ENCODE data around the gene KRTAP20-4. TPM values are rescaled to one million over a fixed set of nuclear protein-coding genes. Genes with fewer than 3 reads are reported as not detected.

Gene KRTAP20-4
- total and polyA plus RNA-seq, 9 of the 15 experiments (the other 6 are each of a cell fraction or from before 2014, with no cell fraction given): not detected

DNA sequence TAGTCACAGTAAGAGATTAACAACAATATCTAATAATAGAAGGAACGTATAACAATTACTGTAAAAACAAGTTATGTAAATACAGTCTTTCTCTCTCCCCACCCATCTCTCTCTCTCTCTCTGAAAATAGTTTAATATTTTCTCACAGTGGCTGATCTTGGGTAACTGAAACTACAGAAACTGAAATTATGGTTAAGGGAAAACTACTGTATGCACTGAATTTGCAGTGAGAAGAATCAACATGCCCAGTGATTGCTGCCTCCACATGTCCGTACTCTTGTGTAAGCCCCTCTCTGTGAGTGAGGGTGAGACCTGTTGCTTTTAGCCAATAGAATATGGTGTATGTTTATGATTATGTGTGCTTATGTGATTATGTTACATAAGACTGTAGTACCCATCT is 8.3 kb upstream of the KRTAP20-4 start (continued):
- TF ChIP-seq, protein P1, sequence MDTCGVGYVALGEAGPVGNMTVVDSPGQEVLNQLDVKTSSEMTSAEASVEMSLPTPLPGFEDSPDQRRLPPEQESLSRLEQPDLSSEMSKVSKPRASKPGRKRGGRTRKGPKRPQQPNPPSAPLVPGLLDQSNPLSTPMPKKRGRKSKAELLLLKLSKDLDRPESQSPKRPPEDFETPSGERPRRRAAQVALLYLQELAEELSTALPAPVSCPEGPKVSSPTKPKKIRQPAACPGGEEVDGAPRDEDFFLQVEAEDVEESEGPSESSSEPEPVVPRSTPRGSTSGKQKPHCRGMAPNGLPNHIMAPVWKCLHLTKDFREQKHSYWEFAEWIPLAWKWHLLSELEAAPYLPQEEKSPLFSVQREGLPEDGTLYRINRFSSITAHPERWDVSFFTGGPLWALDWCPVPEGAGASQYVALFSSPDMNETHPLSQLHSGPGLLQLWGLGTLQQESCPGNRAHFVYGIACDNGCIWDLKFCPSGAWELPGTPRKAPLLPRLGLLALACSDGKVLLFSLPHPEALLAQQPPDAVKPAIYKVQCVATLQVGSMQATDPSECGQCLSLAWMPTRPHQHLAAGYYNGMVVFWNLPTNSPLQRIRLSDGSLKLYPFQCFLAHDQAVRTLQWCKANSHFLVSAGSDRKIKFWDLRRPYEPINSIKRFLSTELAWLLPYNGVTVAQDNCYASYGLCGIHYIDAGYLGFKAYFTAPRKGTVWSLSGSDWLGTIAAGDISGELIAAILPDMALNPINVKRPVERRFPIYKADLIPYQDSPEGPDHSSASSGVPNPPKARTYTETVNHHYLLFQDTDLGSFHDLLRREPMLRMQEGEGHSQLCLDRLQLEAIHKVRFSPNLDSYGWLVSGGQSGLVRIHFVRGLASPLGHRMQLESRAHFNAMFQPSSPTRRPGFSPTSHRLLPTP (IDR thresholded peaks at IDR 0.05; ENCODE audit: borderline replicate concordance, extremely low read depth, insufficient read length): no peak
- TF ChIP-seq, protein P2, sequence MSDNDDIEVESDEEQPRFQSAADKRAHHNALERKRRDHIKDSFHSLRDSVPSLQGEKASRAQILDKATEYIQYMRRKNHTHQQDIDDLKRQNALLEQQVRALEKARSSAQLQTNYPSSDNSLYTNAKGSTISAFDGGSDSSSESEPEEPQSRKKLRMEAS (CRISPR knock-in tag; IDR thresholded peaks at IDR 0.05): no peak
- TF ChIP-seq, protein P3, sequence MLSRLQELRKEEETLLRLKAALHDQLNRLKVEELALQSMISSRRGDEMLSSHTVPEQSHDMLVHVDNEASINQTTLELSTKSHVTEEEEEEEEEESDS (CRISPR knock-in tag; IDR thresholded peaks at IDR 0.05): no peak
- no peak for TF ChIP-seq ASH1L (IDR thresholded peaks at IDR 0.05; ENCODE audit: borderline replicate concordance, low read depth, partially characterized antibody)

DNA sequence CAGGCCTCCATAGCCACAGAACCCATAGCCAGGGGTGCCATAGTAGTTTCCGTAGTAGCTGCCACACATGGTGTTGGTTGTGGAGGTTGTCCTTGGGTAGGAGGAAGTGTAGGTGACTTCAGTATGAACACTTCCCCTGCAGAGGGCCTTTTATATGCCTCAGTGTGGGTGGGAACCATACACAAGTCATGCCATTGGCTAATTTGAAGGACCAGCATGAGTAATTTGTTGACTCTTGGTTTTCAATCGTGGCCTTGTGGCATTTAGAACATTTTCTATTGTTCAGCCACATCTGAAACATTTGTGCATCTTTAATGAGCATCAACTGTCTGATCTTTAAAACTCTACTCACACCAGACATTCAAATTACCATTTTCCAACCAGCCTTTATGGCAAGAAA is 6.6 kb upstream of the KRTAP20-4 start, which contains the start of gene KRTAP6-1:
Gene KRTAP6-1 (minus strand): TSS at position 95 of the 400 bp plus-strand sequence. CDS start 26 bp downstream, at position 69.
- Histone ChIP-seq H3K4me1 (replicated peaks in 1 of 2; ENCODE audit: control insufficient read depth in 2 of 2, insufficient read depth in 2 of 2, low read length in 2 of 2) (no peaks in the 10 kb centered on the region), H3K36me3 (ENCODE audit: control insufficient read depth, insufficient read depth, low read length) (no peaks in the 10 kb centered on the region), H3K9me1 (ENCODE audit: control insufficient read depth, insufficient read depth, low read length) (no peaks in the 10 kb centered on the region), H3K4me2 (ENCODE audit: insufficient read depth, low read length) (no peak within 1 kb of the TSS), H3K27ac (ENCODE audit: extremely low read depth, low read depth, low read length) (no peak within 1 kb of the TSS), H2AFZ (ENCODE audit: low read depth, low read length) (no peak within 1 kb of the TSS), H3K4me3 (no peak within 1 kb of the TSS), H3K27me3 (ENCODE audit: control insufficient read depth in 2 of 2, insufficient read depth in 2 of 2, low read length in 2 of 2) (no peaks in the 10 kb centered on the region), H4K20me1 (replicated peaks; ENCODE audit: control insufficient read depth, insufficient read depth, low read length) (no peaks in the 10 kb centered on the region), H3K9me3 (replicated peaks; ENCODE audit: control insufficient read depth, insufficient read depth, low read depth, low read length) (peaks cover 5% of the 10 kb centered on the region; the same call in 1 of the 2 replicates), H3K79me2 (ENCODE audit: control insufficient read depth, insufficient read depth, low read length) (no peaks in the 10 kb centered on the region), H3K9ac (ENCODE audit: insufficient read depth in 1 of 2, low read depth in 2 of 2, low read length in 2 of 2) (no peak within 1 kb of the TSS)
- FAIRE-seq (no peak), ATAC-seq (no peak), DNase-seq (ENCODE audit: extremely low read depth in 1 of 4, low spot score in 3 of 4) (no peak)
- WGBS (ENCODE audit: insufficient coverage, low coverage, missing lambda C conversion rate): 10% methylated on average over 2 of the region's 2 CpGs
- BruUV-seq (replicated peaks): no TSS peak
- POLR2A ChIA-PET: no interaction called here
- in situ Hi-C loops (cut with MboI) (no loop called here), intact Hi-C loops (cut with micrococcal nuclease) (no loop called here)
- CTCF ChIA-PET (ENCODE audit: low intra/inter-chr PET ratio): no interaction called here
- TF ChIP-seq SMAD3 (CRISPR knock-in tag; conservative IDR thresholded peaks at IDR 0.05): no peak
- no peak for TF ChIP-seq SMAD4 (CRISPR knock-in tag; conservative IDR thresholded peaks at IDR 0.05)
- TF ChIP-seq SAFB (IDR thresholded peaks at IDR 0.05; ENCODE audit: borderline replicate concordance, low read depth, low read length): no peak
- TF ChIP-seq FUS (optimal IDR thresholded peaks at IDR 0.05; ENCODE audit: low read depth, low read length): no peak
- TF ChIP-seq, protein P4, sequence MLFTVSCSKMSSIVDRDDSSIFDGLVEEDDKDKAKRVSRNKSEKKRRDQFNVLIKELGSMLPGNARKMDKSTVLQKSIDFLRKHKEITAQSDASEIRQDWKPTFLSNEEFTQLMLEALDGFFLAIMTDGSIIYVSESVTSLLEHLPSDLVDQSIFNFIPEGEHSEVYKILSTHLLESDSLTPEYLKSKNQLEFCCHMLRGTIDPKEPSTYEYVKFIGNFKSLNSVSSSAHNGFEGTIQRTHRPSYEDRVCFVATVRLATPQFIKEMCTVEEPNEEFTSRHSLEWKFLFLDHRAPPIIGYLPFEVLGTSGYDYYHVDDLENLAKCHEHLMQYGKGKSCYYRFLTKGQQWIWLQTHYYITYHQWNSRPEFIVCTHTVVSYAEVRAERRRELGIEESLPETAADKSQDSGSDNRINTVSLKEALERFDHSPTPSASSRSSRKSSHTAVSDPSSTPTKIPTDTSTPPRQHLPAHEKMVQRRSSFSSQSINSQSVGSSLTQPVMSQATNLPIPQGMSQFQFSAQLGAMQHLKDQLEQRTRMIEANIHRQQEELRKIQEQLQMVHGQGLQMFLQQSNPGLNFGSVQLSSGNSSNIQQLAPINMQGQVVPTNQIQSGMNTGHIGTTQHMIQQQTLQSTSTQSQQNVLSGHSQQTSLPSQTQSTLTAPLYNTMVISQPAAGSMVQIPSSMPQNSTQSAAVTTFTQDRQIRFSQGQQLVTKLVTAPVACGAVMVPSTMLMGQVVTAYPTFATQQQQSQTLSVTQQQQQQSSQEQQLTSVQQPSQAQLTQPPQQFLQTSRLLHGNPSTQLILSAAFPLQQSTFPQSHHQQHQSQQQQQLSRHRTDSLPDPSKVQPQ (CRISPR knock-in tag; IDR thresholded peaks at IDR 0.05; ENCODE audit: borderline replicate concordance): no peak
- TF ChIP-seq ZNF121 (CRISPR knock-in tag; conservative IDR thresholded peaks at IDR 0.05): no peak
- no peak for TF ChIP-seq PHF8 (IDR thresholded peaks at IDR 0.05; ENCODE audit: borderline replicate concordance, low read length)
- no peak for TF ChIP-seq CC2D1A (IDR thresholded peaks at IDR 0.05)
- no peak for TF ChIP-seq ZNF124 (CRISPR knock-in tag; IDR thresholded peaks at IDR 0.05)
- TF ChIP-seq, protein P3 (CRISPR knock-in tag; IDR thresholded peaks at IDR 0.05): no peak
- no peak for TF ChIP-seq MEF2A (IDR thresholded peaks at IDR 0.05; ENCODE audit: control insufficient read depth, low read depth, low read length)
- no peak for TF ChIP-seq ZNF347 (CRISPR knock-in tag; IDR thresholded peaks at IDR 0.05; ENCODE audit: low read depth)
- TF ChIP-seq PHF20 (IDR thresholded peaks at IDR 0.05; ENCODE audit: partially characterized antibody): no peak
